ENCODE results near the gene NT5C.
A peak's percentile ranks its signal among the peaks of the same experiment; 100 is the strongest.

Gene NT5C

DNA sequence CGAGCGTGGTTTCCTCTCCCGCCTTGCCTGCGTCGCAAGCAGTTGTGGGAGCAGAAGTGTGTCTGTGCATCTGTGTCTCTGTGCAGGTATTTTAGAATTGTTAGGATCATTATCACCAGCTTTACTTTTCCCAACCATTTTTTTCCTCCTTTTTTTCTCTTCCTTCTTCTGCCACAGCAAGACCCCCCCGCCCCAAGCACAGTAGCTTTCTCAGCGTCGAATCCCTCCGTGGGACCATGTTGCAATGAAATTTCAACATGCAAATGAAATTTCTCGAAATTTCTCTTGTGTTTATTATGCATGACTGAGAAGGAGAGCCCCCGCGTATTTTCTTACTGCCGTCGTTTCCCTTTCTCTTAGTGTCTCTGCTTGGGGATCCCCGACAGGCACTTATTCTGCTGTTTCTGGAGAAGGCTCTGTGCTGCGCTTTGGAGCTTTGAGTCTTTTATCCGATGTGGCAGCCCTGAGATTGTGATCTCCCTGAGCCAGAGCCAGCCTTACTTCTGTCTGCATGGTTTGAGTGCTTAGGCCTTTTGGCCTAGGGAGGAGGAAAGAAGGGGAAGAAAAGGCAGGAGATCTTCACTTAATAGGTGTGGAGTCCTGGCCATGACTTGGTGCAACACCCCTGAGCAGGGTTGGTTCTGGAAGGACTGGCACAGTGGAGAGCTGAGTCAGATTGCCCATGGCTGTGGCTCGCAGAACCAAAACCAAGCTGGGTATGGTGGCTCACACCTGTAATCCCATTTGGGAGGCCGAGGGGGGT is 16.8 kb downstream of the NT5C start:
- Mint-ChIP-seq H3K27ac (peak overlapping the region; percentile 95), H3K4me1 (ENCODE audit: low read depth) (peaks cover 30% of the 10 kb centered on the region), H3K4me3 (peak overlapping the region; percentile 96), H3K36me3 (ENCODE audit: low read depth) (peaks cover 23% of the 10 kb centered on the region), H3K27me3 (ENCODE audit: low read depth) (no peaks in the 10 kb centered on the region), H3K9me3 (no peaks in the 10 kb centered on the region)

DNA sequence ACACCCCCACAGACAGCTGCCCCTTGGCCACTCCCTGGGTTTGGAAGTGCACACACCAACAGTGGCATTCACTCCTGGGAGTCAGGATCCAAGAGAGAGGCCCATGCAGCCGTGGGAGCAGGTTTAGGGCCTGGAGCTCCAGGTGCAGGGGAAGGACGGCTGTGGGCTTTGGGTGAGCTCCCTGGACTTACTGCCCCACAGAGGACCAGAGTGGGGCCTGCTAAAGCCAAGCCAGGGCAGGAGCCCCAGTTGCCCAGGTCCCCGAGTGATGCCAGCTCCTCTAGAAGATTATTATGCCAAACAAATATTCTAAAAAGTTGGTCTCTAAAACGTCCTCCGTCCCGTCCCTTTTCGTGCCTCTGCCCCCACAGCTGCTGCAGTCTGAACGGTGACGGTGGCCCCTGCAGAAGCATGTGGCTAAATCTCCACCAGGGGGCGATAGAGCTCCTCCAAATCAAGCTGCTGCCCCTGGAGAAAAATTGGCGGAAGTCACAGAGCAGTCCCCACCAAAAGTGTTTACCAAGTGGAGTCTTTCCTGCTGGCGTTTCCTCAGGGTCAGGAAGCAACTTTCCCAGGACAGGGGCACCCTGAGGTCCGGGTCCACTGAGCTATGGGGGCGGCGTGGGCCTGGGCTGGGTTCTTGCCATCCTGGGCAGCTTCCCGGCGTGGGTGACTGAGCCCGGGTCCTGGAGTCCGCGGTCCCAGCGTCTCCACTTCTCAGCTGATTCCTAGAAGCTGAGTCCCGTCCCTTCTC is 17.6 kb downstream of the NT5C start:
- peaks cover 30% of the 10 kb centered on the region for H3K4me1 Mint-ChIP-seq (ENCODE audit: low read depth)
- peak overlapping the region; percentile 96 for H3K4me3 Mint-ChIP-seq

DNA sequence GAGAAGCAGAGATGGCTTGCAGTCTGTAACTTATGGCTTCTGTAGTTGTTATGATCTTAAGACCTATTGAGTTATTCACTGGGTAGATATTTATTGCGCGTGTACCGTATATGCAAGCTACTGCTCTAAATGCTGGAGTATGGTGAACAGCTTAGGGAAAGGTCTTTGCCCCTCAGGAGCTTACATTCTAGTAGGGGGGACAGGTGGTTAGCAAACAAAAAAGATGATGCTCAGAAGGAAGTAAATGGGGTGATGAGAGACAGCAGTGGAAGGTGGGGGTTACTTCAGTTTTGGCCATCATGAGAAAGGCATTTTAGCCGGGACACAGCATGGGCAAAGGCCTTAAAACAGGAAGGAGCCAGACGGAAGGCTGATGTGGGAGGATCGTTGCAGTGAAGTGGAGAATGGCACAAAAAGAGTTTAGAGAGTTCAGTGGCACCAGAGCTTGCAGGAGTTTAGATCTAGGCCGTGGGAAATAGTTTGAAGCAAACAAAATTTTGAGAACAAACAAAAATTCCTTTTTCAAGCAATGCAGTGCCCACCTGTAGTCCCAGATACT is 19.7 kb downstream of the NT5C start:
- Mint-ChIP-seq H3K9me3 (no peaks in the 10 kb centered on the region), H3K4me1 (ENCODE audit: low read depth) (peaks cover 28% of the 10 kb centered on the region), H3K4me3 (peak overlapping the region; percentile 15), H3K36me3 (ENCODE audit: low read depth) (peaks cover 18% of the 10 kb centered on the region), H3K27me3 (ENCODE audit: low read depth) (peaks cover 2% of the 10 kb centered on the region), H3K27ac (peak overlapping the region; percentile 41)

More for the DNA sequence above, 17.6 kb downstream of the NT5C start:
- H3K27ac Mint-ChIP-seq, result peak overlapping the region; percentile 95
- no peaks in the 10 kb centered on the region for H3K27me3 Mint-ChIP-seq (ENCODE audit: low read depth)
- peaks cover 23% of the 10 kb centered on the region for H3K36me3 Mint-ChIP-seq (ENCODE audit: low read depth)
- H3K9me3 Mint-ChIP-seq, result no peaks in the 10 kb centered on the region

DNA sequence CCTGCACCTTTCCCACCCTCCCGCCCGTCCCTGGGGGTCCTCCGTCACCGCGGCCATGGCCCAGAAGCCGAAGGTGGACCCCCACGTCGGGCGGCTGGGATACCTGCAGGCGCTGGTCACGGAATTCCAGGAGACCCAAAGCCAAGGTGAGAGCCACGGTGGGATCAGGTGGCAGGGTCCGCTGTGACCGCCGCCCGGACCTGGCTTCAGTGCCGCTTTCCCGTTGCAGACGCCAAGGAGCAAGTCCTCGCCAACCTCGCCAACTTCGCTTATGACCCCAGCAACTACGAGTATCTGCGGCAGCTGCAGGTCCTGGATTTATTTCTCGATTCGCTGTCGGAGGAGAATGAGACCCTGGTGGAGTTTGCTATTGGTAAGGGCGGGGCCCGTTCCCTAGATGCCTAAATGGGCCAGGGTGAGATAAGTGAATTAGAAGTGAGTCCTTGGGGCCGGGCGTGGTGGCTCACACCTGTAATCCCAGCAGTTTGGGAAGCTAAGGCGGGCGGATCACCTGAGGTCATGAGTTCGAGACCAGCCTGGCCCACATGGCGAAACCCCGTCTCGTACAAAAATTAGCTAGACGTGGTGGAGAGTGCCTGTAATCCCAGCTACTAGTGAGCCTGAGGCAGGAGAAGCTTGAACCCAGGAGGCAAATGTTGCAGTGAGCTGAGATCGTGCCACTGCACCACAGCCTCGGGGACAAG is 21.2 kb downstream of the NT5C start:
- Mint-ChIP-seq H3K36me3 (ENCODE audit: low read depth) (peaks cover 18% of the 10 kb centered on the region), H3K4me1 (ENCODE audit: low read depth) (peaks cover 31% of the 10 kb centered on the region), H3K9me3 (no peaks in the 10 kb centered on the region), H3K27me3 (ENCODE audit: low read depth) (peaks cover 2% of the 10 kb centered on the region), H3K27ac (peak overlapping the region; percentile 78), H3K4me3 (peak overlapping the region; percentile 94)

GRCh38 chr17:75109407-75110233 is 21.9 kb downstream of the NT5C start, which contains the start of gene ARMC7:
TSS of gene ARMC7 (plus strand) at chr17:75109969. CDS start at chr17:75110289, 320 bp downstream.
- Mint-ChIP-seq H3K4me3 (peak within 1 kb of the TSS; percentile 94), H3K27ac (peak within 1 kb of the TSS; percentile 83), H3K4me1 (ENCODE audit: low read depth) (peaks cover 26% of the 10 kb centered on the region), H3K36me3 (ENCODE audit: low read depth) (peaks cover 14% of the 10 kb centered on the region), H3K9me3 (no peaks in the 10 kb centered on the region), H3K27me3 (ENCODE audit: low read depth) (peaks cover 2% of the 10 kb centered on the region)

- peaks cover 2% of the 10 kb centered on the region for H3K27me3 Mint-ChIP-seq (ENCODE audit: low read depth)
- H3K36me3 Mint-ChIP-seq (ENCODE audit: low read depth), result peaks cover 10% of the 10 kb centered on the region
- peaks cover 21% of the 10 kb centered on the region for H3K4me1 Mint-ChIP-seq (ENCODE audit: low read depth)
- peak overlapping the region; percentile 94 for H3K4me3 Mint-ChIP-seq
- no peaks in the 10 kb centered on the region for H3K9me3 Mint-ChIP-seq
- H3K27ac Mint-ChIP-seq, result no peak overlapping the region
These were observed 22.5 kb downstream of the NT5C start for GRCh38 chr17:75109046-75109406.

DNA sequence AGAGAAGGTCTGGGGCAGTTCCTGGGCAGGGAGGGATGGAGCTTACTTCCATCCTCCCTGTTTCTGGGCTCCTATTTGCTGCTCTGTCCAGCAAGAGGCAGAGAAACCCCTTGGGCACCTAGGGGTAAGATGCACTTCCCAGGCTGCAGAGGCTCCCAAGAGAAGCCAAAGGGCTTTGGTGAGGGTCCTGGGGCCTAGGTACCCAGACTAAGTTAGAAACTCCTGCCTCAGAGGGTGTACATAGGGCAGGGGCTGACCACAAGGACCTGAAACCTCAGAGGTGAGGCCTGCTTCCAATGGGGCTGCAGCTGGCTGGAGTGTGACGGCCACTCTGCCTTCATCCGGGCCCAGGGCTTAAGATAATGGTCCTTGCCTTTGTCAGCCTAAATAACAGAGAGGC is 23.3 kb downstream of the NT5C start:
- peak overlapping the region; percentile 94 for H3K4me3 Mint-ChIP-seq
- peak overlapping the region; percentile 8 for H3K27ac Mint-ChIP-seq
- H3K27me3 Mint-ChIP-seq (ENCODE audit: low read depth), result peaks cover 2% of the 10 kb centered on the region
- H3K9me3 Mint-ChIP-seq, result no peaks in the 10 kb centered on the region
- peaks cover 20% of the 10 kb centered on the region for H3K4me1 Mint-ChIP-seq (ENCODE audit: low read depth)
- H3K36me3 Mint-ChIP-seq (ENCODE audit: low read depth), result peaks cover 9% of the 10 kb centered on the region

DNA sequence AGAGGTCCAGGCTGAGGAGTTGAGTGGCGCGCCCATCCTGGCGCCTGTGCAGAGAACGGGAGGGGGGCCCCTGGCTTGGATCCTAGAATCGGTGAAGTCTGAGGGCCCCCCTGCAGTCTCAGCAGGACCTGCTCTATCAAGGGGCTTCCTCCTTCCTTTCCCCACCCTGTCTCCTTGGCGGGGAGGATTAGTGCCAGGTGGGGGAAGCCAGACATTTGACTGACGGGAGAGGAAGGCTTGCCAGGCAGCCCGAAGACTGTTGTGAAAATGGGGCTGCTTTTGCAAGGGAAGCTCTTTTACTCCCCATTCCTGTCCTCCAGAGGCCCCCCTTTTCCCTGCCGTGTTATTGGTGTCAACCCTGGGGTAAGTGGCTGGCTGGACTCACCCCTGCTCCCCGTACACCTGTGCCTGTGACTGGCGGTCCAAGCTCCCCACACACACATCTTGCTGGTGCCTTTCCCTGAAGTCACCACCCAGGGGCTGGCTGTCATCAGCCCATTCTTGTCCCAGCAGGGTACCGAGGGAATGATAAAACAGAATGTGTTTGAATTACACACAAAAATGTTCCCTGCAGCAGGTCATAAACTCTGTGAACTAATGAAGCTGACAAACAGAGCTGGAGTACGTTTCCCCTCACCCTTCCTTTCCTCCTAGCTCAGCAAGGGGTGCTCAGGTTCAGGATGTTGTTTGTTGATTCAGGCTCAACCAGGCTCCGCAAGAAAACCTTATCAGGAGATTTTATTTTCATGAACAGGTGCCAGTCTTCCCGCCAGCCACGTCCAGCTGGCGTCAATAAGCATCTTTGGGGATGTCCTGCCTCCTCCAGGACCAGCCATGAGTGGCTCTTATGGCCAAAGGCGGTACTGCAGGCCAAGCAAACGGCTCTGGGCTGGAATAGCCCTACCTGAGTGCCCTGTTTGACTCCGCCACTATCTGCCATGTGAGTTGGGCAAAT is 26.1 kb downstream of the NT5C start:
- Mint-ChIP-seq H3K27me3 (ENCODE audit: low read depth) (peaks cover 2% of the 10 kb centered on the region), H3K36me3 (ENCODE audit: low read depth) (peaks cover under 1% of the 10 kb centered on the region), H3K9me3 (no peaks in the 10 kb centered on the region), H3K4me1 (ENCODE audit: low read depth) (peaks cover 9% of the 10 kb centered on the region), H3K27ac (peak overlapping the region; percentile 29), H3K4me3 (no peak overlapping the region)

- Mint-ChIP-seq H3K36me3 (ENCODE audit: low read depth) (peaks cover 1% of the 10 kb centered on the region), H3K9me3 (no peaks in the 10 kb centered on the region), H3K4me3 (no peak overlapping the region), H3K4me1 (ENCODE audit: low read depth) (peaks cover 8% of the 10 kb centered on the region), H3K27me3 (ENCODE audit: low read depth) (peaks cover 2% of the 10 kb centered on the region), H3K27ac (no peak overlapping the region)
These were observed 27.7 kb downstream of the NT5C start for GRCh38 chr17:75103601-75104554.

GRCh38 chr17:75102385-75102821 is 29.1 kb downstream of the NT5C start:
- Mint-ChIP-seq H3K9me3 (no peaks in the 10 kb centered on the region), H3K4me3 (no peak overlapping the region), H3K27ac (no peak overlapping the region), H3K27me3 (ENCODE audit: low read depth) (no peaks in the 10 kb centered on the region), H3K4me1 (ENCODE audit: low read depth) (peaks cover 5% of the 10 kb centered on the region), H3K36me3 (ENCODE audit: low read depth) (peaks cover 1% of the 10 kb centered on the region)

GRCh38 chr17:75099881-75100595 is 31.5 kb downstream of the NT5C start:
- peaks cover 4% of the 10 kb centered on the region for H3K4me1 Mint-ChIP-seq (ENCODE audit: low read depth)
- H3K9me3 Mint-ChIP-seq, result no peaks in the 10 kb centered on the region
- H3K36me3 Mint-ChIP-seq (ENCODE audit: low read depth), result peaks cover 1% of the 10 kb centered on the region
- H3K27ac Mint-ChIP-seq, result no peak overlapping the region
- H3K27me3 Mint-ChIP-seq (ENCODE audit: low read depth), result no peaks in the 10 kb centered on the region
- no peak overlapping the region for H3K4me3 Mint-ChIP-seq

Measured in T-helper 1 cell treated with Interleukin-12 subunit alpha and Interleukin-12 subunit beta and Interleukin-4 antibody, amounts not matched to agents 30 μg/mL and 1 μg/mL, for 36 hours (primary cell).